ENCODE measurements around the gene CLBA1. TPM values are rescaled to one million over a fixed set of nuclear protein-coding genes. Genes with fewer than 3 reads are reported as not detected.

Gene CLBA1
- total RNA-seq, 1 experiment from 2014 or later: 8.4 TPM

DNA sequence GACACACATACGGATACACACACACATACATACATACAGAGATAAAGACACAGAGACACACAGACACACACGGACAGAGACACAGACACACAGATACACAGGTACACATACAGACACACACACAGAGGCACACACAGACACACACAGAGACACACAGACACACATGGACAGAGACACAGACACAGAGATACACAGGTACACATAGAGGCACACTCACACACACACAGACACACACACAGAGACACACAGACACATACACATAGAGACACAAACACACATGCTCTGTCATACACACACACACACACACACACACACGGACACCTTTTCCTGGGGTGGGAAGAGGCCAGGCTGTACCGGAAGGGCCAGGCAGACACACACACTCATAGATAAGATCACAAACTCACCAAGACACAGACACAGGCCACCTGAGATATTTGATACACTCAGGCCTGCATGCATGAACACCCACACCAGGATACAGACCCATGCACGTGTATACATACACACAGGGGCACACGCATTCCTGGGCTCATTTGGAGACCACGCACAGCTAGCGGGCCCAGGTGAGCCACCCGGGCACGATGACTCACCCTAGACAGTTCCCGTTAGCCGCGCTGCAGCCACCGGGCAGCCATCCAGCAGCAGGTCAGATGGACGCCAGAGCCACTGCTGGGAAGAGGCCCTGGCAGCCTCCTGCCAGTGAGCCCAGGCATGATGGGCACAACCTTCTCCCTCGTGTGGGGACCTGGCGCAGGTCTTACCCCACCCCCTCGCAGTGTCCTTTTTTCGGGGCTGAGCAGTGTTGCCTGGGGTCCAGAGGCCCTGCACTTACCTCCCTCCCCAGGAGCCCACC, 5.6 kb upstream of the CLBA1 start:
- peak; percentile 67 for DNase-seq (ENCODE audit: low read depth)

DNA sequence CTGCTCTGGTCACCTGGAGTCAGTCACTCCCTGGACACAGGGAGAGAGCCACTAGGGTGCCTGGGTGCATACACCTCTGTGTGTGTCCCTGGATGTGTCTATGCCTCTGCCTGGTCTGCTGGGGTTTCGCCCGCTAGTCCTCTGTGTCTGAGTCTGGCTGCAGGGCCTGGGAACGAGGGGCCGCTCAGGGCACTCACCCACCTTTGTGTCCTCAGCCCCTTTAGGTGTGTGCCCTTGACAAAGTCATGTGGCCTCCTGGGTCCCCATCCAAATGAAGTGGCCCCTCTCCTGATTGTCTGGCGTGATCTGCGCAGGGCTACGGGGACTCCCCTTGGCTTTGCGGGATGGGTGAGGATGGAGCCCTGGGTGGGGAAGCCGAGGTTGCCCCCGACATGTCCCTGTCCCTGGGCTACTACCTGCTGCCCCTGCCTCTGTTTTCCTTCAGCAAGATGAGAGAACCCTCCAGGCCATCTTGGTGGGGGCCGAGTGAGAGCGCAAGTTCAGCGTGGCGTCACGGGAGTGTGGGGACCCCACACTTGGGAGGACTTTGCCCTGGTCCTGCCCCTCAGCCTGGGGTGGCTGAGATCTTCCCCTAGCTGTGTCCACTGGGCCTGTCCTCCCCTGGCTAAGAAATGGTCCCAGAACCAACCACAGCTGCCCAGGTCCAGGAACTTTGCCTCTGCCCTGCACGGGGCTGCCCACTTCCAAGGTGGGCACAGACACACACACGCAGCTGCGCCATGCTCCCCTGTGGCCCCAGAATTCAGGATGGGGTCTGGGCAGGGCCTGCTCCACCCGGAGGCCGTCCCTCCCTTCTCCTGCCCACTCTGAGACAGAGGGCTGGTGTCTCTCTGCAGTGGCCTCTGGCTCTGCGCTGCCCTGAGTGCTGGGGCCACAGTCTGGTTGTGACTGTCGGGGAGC, 4.7 kb upstream of the CLBA1 start:
- DNase-seq (ENCODE audit: low read depth): no peak

- no peak for DNase-seq (ENCODE audit: low read depth)
Observed at GRCh38 chr14:104981699-104982541, 3.7 kb upstream of the CLBA1 start.

DNA sequence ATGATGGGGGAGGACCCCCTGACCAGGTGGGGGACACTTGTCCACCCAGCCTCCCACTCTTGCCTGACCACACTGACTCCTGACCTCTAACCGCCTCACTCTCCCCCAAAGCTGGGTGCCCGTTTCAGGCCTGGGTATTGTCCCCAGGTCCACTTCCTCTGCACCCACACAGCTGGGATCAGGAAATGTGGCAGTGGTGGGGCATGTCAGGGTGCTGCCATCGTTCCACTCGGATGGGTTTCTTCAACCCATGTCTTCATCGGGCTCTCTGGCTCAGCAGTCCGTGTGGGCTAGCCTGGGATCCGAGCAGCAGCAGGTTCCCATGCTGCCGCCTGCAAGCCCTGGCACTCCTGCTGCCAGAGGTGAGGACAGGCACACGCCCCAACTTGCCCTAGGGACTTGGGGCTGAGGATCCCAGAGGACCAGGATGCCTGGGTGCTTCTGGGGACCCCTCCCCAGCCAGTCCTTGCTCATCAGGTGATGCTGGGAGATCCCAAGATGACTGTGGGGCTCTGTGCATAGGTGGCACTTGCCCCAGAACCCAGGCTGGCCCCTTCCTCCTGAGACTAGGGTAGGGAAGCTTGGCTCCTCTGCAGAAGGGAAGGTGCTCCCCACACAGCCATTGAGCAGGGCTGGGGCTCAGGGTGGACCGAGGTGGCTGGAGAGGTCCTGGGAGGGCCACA, 2.9 kb upstream of the CLBA1 start:
- no peak for DNase-seq (ENCODE audit: low read depth)

DNA sequence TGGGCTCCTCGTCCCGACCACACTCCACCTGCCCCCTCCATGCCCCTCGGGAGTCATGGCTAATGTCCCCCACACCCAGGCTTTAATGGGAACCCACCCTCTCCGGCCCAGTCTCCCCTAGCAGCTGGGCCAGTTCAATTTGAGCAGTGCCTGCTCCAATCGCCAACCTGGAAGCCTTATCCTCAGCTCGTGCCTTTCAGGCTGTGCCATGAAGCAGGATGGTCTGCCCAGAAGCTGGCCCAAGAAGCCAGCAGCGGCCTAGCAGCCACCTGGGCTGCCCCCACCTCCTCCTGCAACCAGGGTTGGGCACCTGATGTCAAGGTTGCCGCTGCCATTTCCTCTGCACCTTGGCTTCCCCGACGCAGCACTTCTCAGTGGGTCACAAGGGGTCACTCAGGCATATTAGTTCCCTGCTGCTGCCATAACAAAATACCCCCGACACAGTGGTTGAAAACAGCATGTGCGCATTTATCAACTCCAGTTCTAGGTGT, 2.3 kb upstream of the CLBA1 start:
- DNase-seq (ENCODE audit: low read depth): no peak

- no peak for DNase-seq (ENCODE audit: low read depth)
Observed at GRCh38 chr14:104984056-104984894, 1.3 kb upstream of the CLBA1 start.

DNA sequence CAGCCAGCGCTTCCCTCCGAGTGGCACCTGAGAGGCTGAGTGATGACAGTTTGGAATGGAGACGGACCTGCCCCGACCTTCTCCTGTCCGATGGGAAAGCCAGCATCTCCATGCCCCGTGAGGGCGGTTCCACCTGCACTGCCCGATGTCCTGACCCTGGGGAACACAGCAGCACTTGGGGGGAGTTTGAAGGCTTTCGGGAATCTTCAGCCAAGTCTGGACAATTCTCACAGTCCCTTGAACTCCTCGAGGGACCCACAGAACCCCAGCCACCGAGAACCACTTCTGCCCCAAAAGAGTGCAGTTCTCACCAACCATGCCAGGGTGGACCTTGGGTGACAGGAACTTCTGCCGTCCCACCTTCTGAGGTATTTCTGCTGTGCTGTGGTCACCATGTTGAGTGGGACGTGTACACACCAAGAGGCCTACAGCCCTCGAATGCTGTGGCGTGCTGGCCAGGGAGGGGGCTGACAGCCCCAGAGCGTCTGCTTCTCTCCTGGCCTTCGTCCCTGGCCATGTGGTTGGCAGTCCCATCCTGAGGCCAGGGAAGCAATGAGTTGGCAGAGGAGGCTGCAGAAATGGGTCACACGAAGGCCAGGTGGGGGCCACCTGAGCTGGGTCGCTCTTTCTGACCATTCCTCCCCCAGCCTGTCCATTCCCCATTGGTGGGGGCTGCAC, 1.0 kb downstream of the CLBA1 start:
- no peak for DNase-seq (ENCODE audit: low read depth)

- no peak for DNase-seq (ENCODE audit: low read depth)
Observed at GRCh38 chr14:104989236-104989950, 3.8 kb downstream of the CLBA1 start.

GRCh38 chr14:104989951-104990303, 4.3 kb downstream of the CLBA1 start:
- peak; percentile 3 for DNase-seq (ENCODE audit: low read depth)

- no peak for DNase-seq (ENCODE audit: low read depth)
Observed at GRCh38 chr14:104991896-104992230, 6.3 kb downstream of the CLBA1 start.

- no peak for DNase-seq (ENCODE audit: low read depth)
Observed at GRCh38 chr14:104992501-104992900, 6.9 kb downstream of the CLBA1 start.

GRCh38 chr14:104993306-104993705, 7.7 kb downstream of the CLBA1 start:
- DNase-seq (ENCODE audit: low read depth): no peak

DNA sequence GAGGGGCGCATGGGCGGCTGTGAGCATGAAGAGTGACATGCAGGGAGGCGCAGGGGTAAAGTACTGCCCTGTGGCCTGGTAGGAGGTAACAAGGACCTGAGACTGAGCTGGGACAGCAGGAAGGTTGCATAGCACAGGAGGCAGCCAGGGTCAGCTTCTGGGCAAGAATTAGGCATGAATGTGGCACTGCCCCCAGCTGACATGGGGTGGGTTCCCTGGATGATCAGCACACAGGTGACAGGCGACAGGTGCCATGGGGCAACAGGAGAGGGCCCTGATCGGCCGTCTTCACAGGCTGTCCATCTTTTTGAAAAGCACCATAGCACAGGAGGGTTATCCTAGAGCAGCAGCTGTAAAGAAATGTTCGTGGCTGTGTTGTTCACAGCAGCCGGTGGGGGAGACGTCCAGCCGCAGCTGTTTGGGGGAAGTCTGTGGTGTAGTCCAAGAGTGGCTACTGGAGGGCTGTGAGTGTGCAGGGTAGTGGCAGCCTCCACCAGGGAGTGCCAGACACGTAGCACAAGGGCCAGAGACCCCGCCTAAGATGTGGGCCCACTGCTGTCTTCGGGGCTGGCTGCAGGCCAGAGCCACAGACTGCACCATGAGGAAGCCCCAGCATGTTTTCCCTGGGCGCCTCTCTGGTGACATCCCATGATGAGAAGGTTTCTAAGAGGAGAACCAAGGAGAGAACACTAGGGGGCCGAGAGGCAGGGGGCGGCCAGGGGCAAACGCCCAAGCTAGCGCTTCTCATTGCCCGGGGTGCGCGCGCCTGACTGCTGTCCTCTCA, 8.4 kb downstream of the CLBA1 start:
- no peak for DNase-seq (ENCODE audit: low read depth)

DNA sequence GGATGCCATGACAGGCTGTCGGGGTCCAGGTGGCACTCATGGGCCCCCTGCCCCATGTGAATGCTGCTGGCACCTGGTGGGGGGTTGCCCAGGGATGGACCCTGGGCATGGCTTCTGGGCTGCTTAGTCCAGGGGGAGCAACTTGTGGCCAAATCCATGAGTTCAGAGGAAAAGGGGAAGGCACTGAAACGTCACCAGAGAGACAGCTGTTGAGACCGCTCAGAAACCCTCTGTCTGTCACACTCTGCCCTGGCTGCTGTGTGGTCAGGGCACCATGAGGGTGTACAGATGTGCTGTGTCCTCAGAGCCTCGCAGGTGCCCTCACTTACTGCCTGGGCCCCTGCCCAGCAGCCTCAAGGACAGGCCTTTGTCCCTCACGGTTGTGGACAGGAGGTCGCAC, 9.4 kb downstream of the CLBA1 start:
- DNase-seq (ENCODE audit: low read depth): no peak

DNA sequence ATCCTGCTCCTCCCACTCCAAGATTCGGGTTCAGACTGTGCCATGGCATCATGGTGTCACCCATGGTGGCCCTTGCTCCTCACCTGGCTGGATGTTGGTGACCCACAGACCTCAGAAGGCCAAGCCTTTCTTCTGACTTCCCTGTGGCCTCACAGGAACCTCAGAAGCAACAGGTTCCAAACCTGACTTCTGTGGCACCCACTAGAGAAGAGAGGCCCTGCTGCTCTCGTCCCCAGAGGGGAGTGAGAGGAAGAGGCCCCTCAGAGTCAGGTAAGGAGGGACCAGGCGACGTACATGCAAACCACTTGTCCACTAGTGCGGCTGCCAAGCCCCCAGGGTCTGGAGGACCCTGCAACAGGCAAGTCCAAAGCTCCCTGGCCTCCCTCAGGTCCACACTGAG, 10.4 kb downstream of the CLBA1 start:
- DNase-seq (ENCODE audit: low read depth): no peak

GRCh38 chr14:104996483-104996882, 10.9 kb downstream of the CLBA1 start:
- DNase-seq (ENCODE audit: low read depth): no peak

- no peak for DNase-seq (ENCODE audit: low read depth)
Observed at GRCh38 chr14:104998801-104999200, 13.2 kb downstream of the CLBA1 start.

- no peak for DNase-seq (ENCODE audit: low read depth)
Observed at GRCh38 chr14:104999361-104999760, 13.8 kb downstream of the CLBA1 start.
